GM21576 (cell line): Measurements from ENCODE around the gene MRPS10.
"Not testable (repeated sequence)": the region's sequence is repeated elsewhere in the genome, so short reads cannot be mapped to it uniquely, and the experiment has no call there.

Source experiments
- ATAC-seq: cut with Tn5 transposase; IDR thresholded peaks from one replicate; pipeline ENCODE4 v1.9.1; 2021; ENCODE audit warnings: mild to moderate bottlenecking, moderate library complexity; ENCODE audit not compliant: unreplicated experiment

Gene MRPS10

DNA sequence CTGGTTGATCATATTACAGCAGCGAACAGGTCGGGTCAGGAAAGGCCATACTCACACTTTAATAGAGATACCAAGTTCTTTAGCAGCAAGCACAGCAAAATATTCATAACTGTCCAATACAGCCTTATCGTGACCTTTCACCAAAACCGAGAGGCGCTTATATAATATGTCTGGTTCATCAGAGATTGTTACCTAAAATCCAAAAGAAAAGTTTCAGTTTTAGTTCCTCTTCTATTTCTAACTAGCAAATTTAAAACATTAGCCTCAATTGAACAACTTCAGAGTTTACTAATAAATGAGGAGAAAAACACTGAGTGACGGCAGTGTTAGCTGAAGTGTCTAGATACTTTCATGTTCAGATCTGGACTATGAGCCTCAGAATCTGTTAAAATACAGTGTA lies 5.9 kb downstream of the MRPS10 start:
- ATAC-seq, result no peak

DNA sequence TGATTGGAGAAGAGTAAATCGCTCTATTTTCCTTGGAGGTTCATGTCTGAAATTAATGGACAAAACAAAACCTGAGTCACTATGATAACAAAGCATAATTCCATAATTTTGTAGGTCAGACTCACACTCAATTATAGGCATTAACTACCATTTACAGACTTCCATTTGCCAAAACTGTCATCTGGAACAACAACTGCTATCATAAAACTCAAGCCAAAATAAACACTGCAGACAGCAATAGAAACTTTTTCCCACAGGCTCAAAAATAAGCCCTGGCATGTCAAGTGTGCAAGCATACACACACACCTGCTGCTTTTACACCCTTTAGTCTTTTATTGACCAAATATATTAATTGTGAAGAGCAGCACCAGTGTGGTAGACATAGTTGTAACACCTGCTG lies 7.1 kb downstream of the MRPS10 start:
- ATAC-seq, result no peak

DNA sequence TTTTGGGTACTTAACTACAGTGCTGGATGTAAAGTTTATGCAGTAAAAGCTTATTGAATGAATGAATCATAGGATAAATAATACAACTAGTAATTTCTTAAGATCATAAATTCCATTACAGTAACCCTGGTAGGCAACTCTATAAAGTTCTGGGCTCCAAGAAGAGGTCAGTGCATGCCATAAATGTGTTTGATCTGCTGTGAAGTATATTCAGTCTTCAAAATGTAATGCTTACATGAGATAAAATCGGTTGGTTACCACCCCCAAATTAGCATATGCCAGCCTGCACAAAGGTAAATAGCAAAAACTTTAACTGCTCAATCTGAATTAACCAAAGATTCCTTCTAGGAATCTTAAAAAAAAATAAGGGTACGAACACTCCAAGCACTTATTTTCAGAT lies 10.1 kb downstream of the MRPS10 start:
- ATAC-seq, result not testable (repeated sequence)

DNA sequence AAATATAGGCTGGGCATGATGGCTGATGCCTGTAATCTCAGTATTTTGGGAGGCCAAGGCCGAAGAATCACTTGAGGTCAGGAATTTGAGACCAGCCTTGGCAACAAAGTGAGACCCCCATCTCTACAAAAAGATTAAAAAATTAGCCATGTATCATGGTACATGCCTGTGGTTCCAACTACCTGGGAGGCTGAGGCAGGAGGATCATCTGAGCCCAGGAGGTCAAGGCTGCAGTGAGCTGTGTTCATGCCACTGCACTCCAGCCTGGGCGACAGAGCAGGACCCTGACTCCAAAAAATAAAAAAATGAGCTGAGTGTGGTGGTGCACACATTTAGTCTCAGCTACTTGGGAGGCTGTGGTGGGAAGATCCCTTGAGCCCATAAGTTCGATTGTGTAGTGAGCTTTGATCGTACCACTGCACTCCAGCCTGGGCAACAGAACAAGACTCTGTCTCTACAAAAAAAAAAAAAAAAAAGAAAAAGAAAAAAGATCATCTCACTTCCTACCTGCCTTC lies 12.8 kb downstream of the MRPS10 start:
- no peak for ATAC-seq

DNA sequence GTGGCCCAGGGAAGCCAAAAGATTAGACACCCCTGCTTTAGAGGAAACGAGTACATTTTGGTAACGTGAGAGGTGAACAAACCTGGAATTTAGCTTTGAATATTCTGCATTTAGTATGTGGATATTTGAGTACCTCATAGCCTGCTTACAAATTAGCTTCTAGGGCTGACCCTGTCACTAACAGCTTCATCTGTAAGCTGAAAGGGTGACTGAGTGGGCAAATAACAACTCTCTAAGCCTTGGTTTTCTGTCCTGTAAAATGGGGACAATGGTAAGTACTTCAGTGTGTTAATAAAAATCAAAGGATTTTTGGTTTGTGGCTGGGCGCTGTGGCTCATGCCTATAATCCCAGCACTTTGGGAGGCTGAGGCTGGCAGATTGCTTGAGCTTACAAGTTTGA lies 14.5 kb downstream of the MRPS10 start:
- ATAC-seq, result no peak

DNA sequence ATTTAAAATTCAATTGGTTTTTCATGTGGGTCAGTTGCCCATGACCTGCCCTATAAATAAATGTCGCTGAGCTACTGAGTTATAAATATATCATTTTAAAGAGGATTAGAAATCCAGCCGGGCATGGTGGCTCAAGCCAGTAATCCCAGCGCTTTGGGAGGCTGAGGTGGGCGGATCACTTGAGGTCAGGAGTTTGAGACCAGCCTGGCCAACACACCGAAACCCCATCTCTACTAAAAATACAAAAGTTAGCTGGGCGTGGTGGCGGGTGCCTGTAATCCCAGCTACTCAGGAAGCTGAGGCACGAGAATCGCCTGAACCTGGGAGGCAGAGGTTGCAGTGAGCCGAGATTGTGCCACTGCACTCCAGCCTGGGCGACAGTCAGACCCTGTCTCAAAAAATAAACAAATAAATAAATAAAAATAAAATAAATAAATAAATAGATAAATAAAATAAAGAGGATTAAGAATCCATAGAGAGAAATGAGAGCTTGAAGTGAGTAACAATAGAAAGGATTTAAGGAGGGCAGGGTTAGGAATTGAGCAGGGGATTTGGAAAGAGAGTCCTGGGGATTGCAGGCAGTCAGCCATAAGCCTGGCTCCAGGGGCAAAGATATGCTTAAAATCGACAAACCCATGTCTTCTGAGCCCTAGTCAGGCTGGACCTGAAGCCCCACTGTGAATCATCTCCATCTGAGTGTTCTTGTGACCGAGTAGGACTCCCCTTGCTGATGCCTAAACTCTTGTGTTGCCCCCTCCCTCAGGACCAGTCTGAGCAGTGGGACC lies 15.3 kb downstream of the MRPS10 start:
- not testable (repeated sequence) for ATAC-seq

DNA sequence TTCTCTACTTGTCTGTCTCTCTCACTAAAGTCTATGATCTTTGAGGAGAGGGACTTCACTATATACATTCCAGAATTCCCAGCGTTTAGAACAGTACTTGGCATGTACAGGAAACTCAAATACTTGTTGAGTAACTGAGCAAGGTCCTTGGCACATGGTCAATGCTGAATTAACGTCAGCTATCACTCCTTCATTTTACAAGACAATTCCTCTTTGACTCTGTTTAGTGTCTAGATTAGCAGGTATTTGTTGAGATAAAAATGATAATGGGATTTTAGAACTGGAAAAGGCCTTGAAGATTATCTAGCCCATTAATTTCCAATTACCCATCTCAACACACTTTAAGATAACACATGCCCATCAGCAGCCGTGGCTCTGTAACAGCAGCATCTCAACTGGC lies 16.3 kb downstream of the MRPS10 start:
- ATAC-seq, result no peak

DNA sequence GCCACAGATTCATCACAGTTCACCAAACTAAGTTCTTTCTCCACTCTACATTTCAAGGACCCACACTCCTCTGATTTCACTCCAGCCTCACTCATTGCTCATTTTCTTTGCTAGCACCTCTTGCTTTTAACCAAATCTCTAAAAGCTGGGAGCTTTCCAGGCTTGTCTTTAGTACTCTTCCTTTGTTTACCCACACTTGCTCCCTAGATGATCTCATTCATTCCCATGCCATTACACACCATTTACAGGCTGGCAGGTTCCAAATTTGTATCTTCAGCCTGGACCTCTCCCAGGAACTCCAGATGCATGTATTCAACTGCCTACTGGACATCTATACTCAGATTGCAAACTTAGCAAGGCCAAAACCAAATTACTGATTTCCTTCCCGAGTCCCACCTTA lies 17.6 kb downstream of the MRPS10 start:
- no peak for ATAC-seq

DNA sequence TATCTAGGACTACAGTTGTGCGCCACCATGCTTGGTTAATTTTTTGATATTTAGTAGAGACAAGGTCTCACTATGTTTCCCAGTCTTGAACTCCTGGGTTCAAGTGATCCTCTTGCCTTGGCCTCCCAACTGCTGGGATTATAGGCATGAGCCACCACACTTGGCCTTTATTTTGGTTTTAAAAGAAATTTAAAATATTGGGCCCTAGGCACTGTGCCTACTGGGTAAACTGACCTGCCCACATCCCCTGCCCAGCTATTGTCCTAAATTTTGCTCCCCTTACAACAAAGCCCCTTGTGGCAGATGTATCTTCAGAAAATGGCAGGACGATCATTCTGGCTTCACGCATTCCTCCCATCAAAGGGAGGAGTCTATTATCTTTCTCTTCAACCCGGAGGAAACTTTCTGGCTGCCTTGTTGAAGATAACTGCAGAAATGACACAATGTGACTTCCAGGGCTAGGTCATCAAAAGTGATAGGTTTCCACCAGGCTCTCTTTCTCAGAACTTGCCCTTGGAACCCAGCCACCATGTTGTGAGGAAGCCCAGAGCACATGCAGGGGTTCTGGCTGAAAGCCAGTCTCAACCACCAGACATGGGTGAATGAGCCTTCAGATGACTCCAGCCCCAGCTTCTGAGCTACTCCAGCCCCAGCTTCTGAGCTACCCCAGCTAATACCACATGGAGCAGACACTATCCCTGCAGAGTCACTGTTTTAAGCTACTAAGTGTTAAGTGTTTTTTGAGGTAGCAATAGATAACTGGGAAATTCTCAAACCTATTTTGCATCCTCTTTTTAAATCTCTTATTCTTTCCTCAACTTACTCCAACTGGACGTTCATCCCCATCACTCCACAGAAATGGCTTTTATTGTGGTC lies 18.3 kb downstream of the MRPS10 start:
- ATAC-seq, result no peak

DNA sequence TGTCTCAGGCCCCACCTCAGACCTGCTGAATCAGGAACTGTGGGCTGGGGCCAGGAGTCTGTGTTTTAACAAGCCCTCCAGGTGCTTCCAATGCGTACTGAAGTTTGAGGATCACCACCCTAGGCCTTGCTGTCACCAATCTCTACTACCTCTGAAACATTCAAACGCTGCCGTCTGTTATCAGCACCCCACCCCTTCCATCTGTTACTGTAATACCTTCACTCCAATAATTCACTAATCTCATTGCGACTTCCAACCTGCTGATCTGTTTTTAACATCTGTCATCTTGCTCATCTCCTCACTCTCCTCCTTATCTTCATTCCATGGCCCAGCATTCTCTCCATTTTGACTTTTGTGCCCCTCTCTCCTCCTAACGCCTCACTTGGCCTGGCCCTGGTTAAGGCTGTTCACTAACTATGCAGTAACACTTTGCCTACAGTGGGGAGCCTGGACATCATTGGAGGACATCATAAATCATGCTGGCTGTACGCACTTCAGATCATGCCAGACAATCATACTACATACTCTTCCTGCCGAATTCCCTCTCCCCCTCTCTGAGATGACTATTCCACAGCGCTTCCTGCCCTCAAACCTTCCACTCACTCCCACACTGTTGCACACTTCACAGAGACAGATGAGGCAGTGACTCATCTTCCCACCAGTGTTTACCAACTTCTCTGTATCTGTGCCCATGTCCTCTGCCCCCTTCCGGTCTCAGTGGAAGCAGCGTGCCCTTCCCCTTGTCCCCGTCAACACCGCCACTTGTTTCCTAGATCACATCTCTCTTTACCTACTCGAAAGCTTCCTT lies 19.9 kb downstream of the MRPS10 start:
- ATAC-seq, result no peak

DNA sequence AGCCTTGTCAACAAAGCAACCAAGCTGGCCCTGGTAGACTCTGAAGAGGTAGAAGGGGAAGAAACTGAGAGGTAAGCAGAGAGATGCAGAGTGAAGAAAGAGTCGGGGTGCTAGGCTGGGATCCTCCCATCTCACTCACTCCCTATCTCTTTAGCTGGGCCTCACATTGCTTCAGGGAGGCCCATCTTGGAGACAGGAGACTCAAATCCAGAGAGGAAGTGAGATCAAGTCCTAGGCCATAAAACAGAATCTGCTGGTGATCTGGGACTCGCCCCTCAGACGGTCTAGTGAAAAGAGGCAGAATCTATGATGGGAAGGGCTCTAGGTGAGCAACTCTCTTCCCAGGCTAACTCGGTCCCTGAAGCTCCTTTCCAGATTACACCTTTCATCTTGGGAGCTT lies 22.2 kb downstream of the MRPS10 start:
- ATAC-seq, result no peak

DNA sequence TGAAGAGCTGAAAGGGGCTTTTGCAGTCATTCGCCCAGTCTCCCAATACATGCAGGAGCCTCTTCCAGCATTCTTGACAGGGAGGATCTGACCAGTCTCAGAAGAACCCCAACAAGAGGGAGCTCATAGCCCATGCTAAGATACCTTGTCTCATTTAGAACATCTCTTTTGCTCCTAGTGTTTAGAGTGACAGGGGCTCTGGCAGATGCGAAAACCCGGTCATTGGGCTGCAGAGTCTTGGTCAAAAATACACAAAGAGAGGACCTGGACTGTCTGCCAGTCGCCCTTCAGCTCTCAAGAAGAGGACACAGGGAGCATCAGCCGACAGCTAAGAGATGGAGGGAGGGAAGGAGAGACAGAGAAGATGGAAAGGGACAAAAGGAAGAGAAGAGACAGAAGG lies 23.6 kb downstream of the MRPS10 start:
- no peak for ATAC-seq

DNA sequence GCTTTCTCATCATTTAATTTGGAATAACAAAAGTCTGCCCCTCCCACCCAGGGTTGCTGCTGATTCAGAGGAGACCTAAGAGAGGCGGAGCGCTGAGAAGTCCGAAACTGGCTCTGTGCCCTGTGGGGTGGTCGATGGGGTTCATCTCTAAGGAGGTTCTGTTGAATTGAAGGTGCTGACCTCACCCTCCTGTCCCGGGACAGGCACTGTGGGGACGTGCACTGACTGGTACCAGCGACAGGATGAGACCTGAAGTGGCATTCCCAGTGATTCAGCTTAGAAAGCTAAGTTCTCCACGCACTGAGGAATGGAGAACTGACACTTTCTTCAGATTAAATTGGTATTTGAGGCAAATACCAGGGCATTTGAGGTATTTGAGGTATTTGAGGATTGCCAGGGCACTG lies 24.2 kb downstream of the MRPS10 start:
- ATAC-seq, result no peak

DNA sequence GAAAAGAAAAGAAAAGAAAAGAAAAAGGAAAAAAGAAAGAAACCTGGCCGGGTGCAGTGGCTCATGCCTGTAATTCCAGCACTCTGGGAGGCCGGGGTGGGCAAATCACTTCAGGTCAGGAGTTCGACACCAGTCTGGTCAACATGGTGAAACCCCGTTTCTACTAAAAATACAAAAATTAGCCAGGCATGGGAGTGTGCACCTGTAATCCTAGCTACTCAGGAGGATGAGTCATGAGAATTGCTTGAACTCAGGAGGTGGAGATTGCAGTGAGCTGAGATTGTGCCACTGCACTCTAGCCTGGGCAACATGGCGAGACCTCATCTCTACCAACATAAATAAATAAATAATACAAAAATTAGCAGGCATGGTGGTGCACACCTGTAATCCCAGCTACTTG lies 25.3 kb downstream of the MRPS10 start:
- ATAC-seq, result not testable (repeated sequence)

DNA sequence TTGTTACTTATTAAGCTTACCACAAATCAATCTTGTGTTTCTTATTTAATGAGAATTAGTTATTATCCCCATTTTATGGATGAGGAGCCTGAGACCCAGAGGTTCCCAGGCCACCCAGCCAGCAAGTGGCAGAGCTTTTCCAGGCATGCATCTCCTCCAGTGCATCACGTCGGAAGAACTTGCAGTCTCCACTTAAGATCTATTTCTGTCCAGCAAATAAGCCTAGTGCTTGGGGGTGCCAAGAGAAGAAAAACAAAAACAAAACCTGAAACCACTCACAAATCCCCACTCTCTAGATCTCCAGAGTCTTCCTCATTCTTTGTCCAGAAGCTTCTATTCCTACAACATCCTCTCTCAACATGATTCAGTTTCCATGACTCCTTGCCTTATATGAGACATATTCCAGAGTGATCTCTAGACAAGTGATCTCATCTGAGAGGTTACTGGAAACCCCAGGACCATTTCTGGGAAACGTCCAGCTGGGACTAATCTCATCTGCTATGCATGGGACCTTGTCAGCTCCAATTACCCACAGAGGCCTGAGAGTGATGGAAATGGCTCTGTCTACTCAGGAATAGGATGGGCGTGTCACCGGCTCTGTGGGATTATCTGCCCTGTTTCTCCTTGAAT lies 27.0 kb downstream of the MRPS10 start:
- ATAC-seq, result no peak

DNA sequence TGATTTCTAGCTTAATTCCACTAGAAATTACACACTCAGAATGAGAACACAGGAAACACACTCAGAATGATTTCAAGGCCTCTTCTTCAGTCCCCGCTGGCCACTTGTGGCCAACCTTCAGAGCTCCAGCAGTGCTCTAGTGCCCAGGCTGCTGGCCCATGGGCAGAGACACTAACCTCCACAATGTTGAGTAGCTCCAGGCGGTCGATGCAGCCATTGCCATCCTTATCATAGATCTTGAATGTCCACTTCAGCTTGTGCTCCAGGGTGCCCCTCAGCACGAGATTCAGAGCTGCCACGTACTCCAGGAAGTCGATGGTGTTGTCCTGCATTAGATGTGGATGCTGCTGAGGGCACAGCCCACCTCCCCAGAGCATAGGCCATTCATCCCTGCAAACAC lies 29.3 kb downstream of the MRPS10 start:
- ATAC-seq, result no peak

DNA sequence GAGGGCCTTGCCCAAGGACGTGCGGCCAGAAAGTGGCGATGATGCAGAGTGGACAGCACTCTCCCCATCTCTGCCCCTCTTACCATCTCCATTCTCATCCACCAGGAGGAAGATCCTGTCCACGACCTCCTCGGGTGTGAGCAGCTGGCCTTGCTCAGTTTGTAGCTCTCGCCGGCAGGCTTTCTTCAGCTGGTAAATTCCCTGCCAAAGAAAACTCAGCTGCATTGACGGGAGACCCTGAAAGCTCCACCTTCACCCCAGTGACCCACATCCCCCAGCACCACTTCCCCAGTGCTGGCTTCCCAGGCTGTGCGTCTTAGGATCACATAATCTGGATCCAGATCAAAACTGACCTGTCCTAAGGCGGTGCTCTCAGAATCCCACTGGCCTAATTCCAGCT lies 32.1 kb downstream of the MRPS10 start:
- no peak for ATAC-seq

DNA sequence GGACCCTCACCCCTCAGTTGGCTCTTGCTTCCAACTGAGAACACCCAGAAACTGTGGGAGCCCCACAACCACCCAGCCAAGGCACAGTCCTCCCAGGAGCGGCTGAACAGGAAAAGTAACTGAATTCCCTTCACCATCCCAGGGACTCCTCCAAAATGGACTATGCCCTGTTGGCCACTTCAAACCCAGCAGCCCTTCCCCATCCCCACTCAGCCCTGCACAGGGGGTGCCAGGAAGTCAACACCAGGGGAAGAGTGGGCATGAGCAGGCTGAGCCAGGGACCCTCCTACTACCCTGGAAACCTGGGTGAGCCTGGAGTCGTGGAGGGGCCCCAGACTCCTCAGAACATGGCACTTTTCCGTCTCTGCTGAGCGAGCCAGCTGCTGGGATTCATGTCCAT lies 33.2 kb downstream of the MRPS10 start:
- no peak for ATAC-seq

DNA sequence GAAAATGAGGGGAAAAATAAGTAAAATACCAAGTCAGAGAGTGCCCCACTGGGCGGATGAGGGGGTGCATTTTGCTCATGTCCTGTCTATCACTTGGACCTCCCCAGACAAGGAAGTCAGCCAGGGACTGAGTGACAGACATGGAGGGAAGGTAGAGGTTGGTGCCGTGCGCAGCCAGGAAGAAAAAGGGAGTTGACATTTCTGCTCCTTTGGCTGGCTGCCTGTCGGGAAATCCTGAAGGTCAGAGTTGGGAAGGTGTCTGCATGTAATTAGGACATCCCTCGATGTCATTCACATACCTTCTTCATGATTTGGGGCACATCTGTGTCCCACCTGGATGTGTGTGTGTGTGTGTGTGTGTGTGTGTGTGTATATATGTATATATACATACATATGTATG lies 35.6 kb downstream of the MRPS10 start:
- no peak for ATAC-seq

DNA sequence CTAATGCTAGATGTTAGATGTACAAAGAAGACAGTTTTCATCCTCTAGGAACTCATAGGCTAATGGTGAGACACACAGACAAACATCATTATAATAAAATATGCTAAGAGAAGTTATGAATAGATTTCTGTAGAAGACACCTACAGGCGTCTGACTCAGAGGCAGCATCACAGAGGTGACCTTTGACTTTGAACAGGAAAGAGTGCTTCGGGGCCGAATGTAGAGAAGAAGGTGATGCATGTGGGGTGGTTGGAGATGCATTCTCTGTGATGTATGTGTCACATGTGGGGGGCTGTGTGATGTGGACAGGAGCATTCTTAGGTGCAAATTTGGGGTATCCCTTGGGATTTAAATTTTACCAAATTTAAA lies 37.7 kb downstream of the MRPS10 start:
- no peak for ATAC-seq
